Heart left ventricle (tissue), 16 donors: ENCODE results near the gene GPATCH2L. TPM values are rescaled to one million over a fixed set of nuclear protein-coding genes. Genes with fewer than 3 reads are reported as not detected.

ENCODE experiments used
- ATAC-seq, 4 donors: fragments of 200-7000 bp; cut with Tn5 transposase; one replicate each; pipeline ENCODE4 v1.9.1; 2020 to 2022; ENCODE audit warnings: moderate library complexity in 4 of 4, mild to moderate bottlenecking in 3 of 4, moderate number of reproducible peaks in 1 of 4
- DNase-seq, 5 donors: peaks; one replicate each; pipeline ENCODE4 v3.0.0-alpha.2; 2020
- H3K27ac ChIP-seq, 12 donors: fragments of 200-600 bp; sonication (generic) in 4 of 12; one replicate each; pipeline versions ENCODE4 v1.5.0 to v1.8.0; 2016 to 2022; ENCODE audit warnings: mild to moderate bottlenecking in 2 of 12
- H3K27me3 ChIP-seq, 9 donors: fragments of 200-600 bp; sonication (generic) in 2 of 9; one replicate each; pipeline versions ENCODE4 v1.5.1 to v1.8.0; 2016 to 2022; ENCODE audit warnings: mild to moderate bottlenecking in 3 of 9
- H3K36me3 ChIP-seq, 9 donors: fragments of 200-600 bp; sonication (generic) in 2 of 9; one replicate each; pipeline versions ENCODE4 v1.5.0 to v1.8.0; 2018 to 2022; ENCODE audit warnings: mild to moderate bottlenecking in 2 of 9
- H3K4me1 ChIP-seq, 12 donors: fragments of 200-600 bp; sonication (generic) in 4 of 12; one replicate each; pipeline versions ENCODE4 v1.5.0 to v1.8.0; 2016 to 2022; ENCODE audit warnings: mild to moderate bottlenecking in 3 of 12
- H3K4me3 ChIP-seq, 12 donors: fragments of 200-600 bp; sonication (generic) in 4 of 12; one replicate each; pipeline versions ENCODE4 v1.5.0 to v1.8.0; 2017 to 2022; ENCODE audit warnings: mild to moderate bottlenecking in 9 of 12, moderate library complexity in 4 of 12
- H3K9me3 ChIP-seq, 12 donors: fragments of 200-600 bp; sonication (generic) in 4 of 12; one replicate each; pipeline versions ENCODE4 v1.5.0 to v1.8.0; 2016 to 2022; ENCODE audit warnings: mild to moderate bottlenecking in 1 of 12
- POLR2A ChIP-seq, 2 donors: fragments of 450-650 bp; IDR thresholded peaks; one replicate each; pipeline ENCODE4 v1.6.1; 2017; ENCODE audit warnings: antibody characterized with exemption in 2 of 2, mild to moderate bottlenecking in 2 of 2, moderate library complexity in 2 of 2
- WGBS, 4 donors: extraction: QIAGEN DNeasy Blood & Tissue Kit in 2 of 4; methylation state at CpG; one replicate each; pipeline versions ENCODE4 v1.1.5 to v1.1.7; 2013 to 2018; 5-methylcytosine and 5-hydroxymethylcytosine counted together
- intact Hi-C, 10 donors: fragments of 100-400 bp; cut with DNase I; formaldehyde crosslinking; loops; one replicate each; pipeline versions ENCODE4 v1.11.1 to v1.14.2; 2022
- polyA plus RNA-seq, 2 donors: library from polyadenylated mRNA; stranded (reverse); fragments of 200-250 nt; gene quantifications; one replicate each; pipeline ENCODE4 v1.2.3, GENCODE V29; 2013
- total RNA-seq, 9 donors: library from RNA; depleted of rRNA in 2 of 9; stranded (reverse); fragments of >200 nt in 2 of 9; fragmentation: NEBNext Ultra II Directional in 3 of 9; extraction: Animal tissue kit (Norgen Biotek cat#: 25700) in 3 of 9; gene quantifications; one replicate each; pipeline versions ENCODE4 v1.1.0 to v1.2.4, GENCODE V29; 2016 to 2023
- TF ChIP-seq, protein P1 (sequence below), 12 donors: fragments of 200-600 bp; sonication (generic) in 4 of 12; IDR thresholded peaks; one replicate each; pipeline versions ENCODE4 v1.5.0 to v1.8.0; 2018 to 2022; ENCODE audit warnings: antibody characterized with exemption in 12 of 12, mild to moderate bottlenecking in 5 of 12
- donor health status: ischemic (EF 13 %, LVEDD 7.1; RV severe dilation, severe dysfunction).
- donor health status: healthy with polysubstance abuse.
- donor health status: DM: no; HTN: yes; CAD: no.
- donor health status: DM: no; HTN: no; CAD: no.
- donor health status: ischemic (EF 25% LVEDD 6.9; RV normal size, moderate dysfunction).
- donor health status: ischemic (EF 25% LVEDD 5.7; RV mildly dilated, moderate dysfunction).
- donor health status: healthy.
- donor health status: DM: yes; HTN: yes; CAD: no.
- donor health status: ischemic (EF 35%, LVEDD 5.7; RV mildly dilated, moderate dysfunction).
- donor health status: nonischemic (EF 11% LVEDD 7.7; RV severe dilation, severe dysfunction).
- donor health status: DM: yes; HTN: yes; CAD: no.
- donor health status: PGD.
- donor health status: ischemic (EF 29% LVEDD 5.4; RV normal size, mild dysfunction).
- donor health status: nonischemic (EF 23%, LVEDD 6.1; RV moderate dilation, normal function).

The GPATCH2L gene
- total and polyA plus RNA-seq, 11 donors, result 5.7 to 32.8 (median 24.9) TPM

DNA sequence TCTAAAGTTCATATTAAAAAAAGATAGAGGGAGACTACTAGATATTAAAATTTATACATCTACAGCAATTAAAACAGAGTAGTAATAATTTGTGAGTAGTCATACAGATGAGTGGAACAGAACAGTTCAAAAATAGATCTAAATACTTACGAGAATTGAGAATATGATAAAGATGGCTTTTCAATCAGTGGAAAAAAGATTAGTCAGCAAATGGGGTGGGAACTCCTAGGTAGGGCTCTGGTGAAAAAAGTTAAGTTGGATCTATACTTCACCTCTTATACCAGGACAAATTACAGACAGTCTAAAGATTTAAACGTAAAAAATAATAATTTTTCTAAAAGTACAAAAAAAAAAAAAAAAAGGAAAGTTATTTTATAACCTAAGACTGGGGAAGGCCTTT lies 66.9 kb downstream of the GPATCH2L start:
- H3K4me1 ChIP-seq, result no peaks in the 10 kb centered on the region
- WGBS, 4 donors, result 74 to 82% (median 77%) methylated on average over 2 of the region's 2 CpGs
- H3K27ac ChIP-seq, result no peak overlapping the region
- TF ChIP-seq, protein P1, sequence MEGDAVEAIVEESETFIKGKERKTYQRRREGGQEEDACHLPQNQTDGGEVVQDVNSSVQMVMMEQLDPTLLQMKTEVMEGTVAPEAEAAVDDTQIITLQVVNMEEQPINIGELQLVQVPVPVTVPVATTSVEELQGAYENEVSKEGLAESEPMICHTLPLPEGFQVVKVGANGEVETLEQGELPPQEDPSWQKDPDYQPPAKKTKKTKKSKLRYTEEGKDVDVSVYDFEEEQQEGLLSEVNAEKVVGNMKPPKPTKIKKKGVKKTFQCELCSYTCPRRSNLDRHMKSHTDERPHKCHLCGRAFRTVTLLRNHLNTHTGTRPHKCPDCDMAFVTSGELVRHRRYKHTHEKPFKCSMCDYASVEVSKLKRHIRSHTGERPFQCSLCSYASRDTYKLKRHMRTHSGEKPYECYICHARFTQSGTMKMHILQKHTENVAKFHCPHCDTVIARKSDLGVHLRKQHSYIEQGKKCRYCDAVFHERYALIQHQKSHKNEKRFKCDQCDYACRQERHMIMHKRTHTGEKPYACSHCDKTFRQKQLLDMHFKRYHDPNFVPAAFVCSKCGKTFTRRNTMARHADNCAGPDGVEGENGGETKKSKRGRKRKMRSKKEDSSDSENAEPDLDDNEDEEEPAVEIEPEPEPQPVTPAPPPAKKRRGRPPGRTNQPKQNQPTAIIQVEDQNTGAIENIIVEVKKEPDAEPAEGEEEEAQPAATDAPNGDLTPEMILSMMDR (IDR thresholded peaks at IDR 0.05), result no peak
- no peak for TF ChIP-seq POLR2A (IDR thresholded peaks at IDR 0.05)
- no peaks in the 10 kb centered on the region for H3K36me3 ChIP-seq
- peaks cover 0 to 12% (median 0%) of the 10 kb centered on the region in 12 donors for H3K9me3 ChIP-seq
- intact Hi-C loops, result no loop called here
- DNase-seq (no peak), ATAC-seq (no peak)
- H3K4me3 ChIP-seq, result no peak overlapping the region
- H3K27me3 ChIP-seq, result no peaks in the 10 kb centered on the region

- Histone ChIP-seq H3K4me3 (no peak overlapping the region), H3K27me3 (no peaks in the 10 kb centered on the region), H3K9me3 (peaks cover 0 to 14% (median 0%) of the 10 kb centered on the region in 12 donors), H3K36me3 (no peaks in the 10 kb centered on the region), H3K27ac (no peak overlapping the region), H3K4me1 (no peaks in the 10 kb centered on the region)
- WGBS, 4 donors, result 65 to 70% (median 67%) methylated on average over 3 of the region's 3 CpGs
- TF ChIP-seq, protein P1 (IDR thresholded peaks at IDR 0.05), result no peak
- no peak for TF ChIP-seq POLR2A (IDR thresholded peaks at IDR 0.05)
- ATAC-seq (no peak), DNase-seq (no peak)
- intact Hi-C loops, result no loop called here
These were observed 68.2 kb downstream of the GPATCH2L start for GRCh38 chr14:76219873-76220272.

- H3K4me3 ChIP-seq, result no peak overlapping the region
- H3K27me3 ChIP-seq, result no peaks in the 10 kb centered on the region
- DNase-seq (no peak), ATAC-seq (no peak)
- WGBS, 4 donors, result 79 to 85% (median 81%) methylated on average over 10 of the region's 10 CpGs
- intact Hi-C loops, result no loop called here
- TF ChIP-seq POLR2A (IDR thresholded peaks at IDR 0.05), result no peak
- TF ChIP-seq, protein P1 (IDR thresholded peaks at IDR 0.05), result no peak
- H3K4me1 ChIP-seq, result no peaks in the 10 kb centered on the region
- no peaks in the 10 kb centered on the region for H3K36me3 ChIP-seq
- H3K9me3 ChIP-seq, result peaks cover 0 to 16% (median 0%) of the 10 kb centered on the region in 12 donors
- no peak overlapping the region for H3K27ac ChIP-seq
These were observed 75.8 kb downstream of the GPATCH2L start for GRCh38 chr14:76227450-76228050.

- DNase-seq, result no peak
- 82 to 89% (median 84%) methylated on average over 10 of the region's 10 CpGs for WGBS, 4 donors
These were observed 76.4 kb downstream of the GPATCH2L start for GRCh38 chr14:76228138-76228537.

More at GRCh38 chr14:76228138-76228537, 76.4 kb downstream of the GPATCH2L start:
- intact Hi-C loops, result no loop called here
- Histone ChIP-seq H3K27ac (no peak overlapping the region), H3K36me3 (no peaks in the 10 kb centered on the region), H3K9me3 (peaks cover 0 to 16% (median 0%) of the 10 kb centered on the region in 12 donors), H3K4me3 (no peak overlapping the region), H3K27me3 (no peaks in the 10 kb centered on the region), H3K4me1 (no peaks in the 10 kb centered on the region)
- ATAC-seq, result no peak
- TF ChIP-seq POLR2A (IDR thresholded peaks at IDR 0.05), result no peak
- TF ChIP-seq, protein P1 (IDR thresholded peaks at IDR 0.05), result no peak
